Transverse colon (tissue), 3 donors: ENCODE data around the gene NLGN1.

Experiments used
- EP300 ChIP-seq: sonication (generic); formaldehyde crosslinking; IDR thresholded peaks from one replicate; pipeline ENCODE4 v1.6.1; 2017; ENCODE audit warnings: antibody characterized with exemption, low read depth
- POLR2A ChIP-seq: fragments of 450-650 bp; IDR thresholded peaks from one replicate; pipeline ENCODE4 v1.6.1; 2016; ENCODE audit warnings: antibody characterized with exemption, mild to moderate bottlenecking, moderate library complexity
- TF ChIP-seq, protein P1 (sequence below), 5 experiments: fragments of 200-600 bp in 3 of 5; fragments of 450-650 bp in 2 of 5; sonication (generic) in 3 of 5; IDR thresholded peaks; 1 replicate in 2 of 5; 2 replicates in 3 of 5; pipeline ENCODE4 v1.5.1; 2016 to 2017; ENCODE audit warnings: antibody characterized with exemption in 5 of 5, inconsistent platforms in 3 of 5, mild to moderate bottlenecking in 2 of 5, moderate library complexity in 1 of 5

GRCh38 chr3:173819368-173819767 lies 421.8 kb downstream of the NLGN1 start:
- TF ChIP-seq, protein P1, sequence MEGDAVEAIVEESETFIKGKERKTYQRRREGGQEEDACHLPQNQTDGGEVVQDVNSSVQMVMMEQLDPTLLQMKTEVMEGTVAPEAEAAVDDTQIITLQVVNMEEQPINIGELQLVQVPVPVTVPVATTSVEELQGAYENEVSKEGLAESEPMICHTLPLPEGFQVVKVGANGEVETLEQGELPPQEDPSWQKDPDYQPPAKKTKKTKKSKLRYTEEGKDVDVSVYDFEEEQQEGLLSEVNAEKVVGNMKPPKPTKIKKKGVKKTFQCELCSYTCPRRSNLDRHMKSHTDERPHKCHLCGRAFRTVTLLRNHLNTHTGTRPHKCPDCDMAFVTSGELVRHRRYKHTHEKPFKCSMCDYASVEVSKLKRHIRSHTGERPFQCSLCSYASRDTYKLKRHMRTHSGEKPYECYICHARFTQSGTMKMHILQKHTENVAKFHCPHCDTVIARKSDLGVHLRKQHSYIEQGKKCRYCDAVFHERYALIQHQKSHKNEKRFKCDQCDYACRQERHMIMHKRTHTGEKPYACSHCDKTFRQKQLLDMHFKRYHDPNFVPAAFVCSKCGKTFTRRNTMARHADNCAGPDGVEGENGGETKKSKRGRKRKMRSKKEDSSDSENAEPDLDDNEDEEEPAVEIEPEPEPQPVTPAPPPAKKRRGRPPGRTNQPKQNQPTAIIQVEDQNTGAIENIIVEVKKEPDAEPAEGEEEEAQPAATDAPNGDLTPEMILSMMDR (IDR thresholded peaks at IDR 0.05) = no peak
- no peak for TF ChIP-seq POLR2A
- no peak for TF ChIP-seq EP300
